NCI-H69 (cell line): Measurements from ENCODE around the gene AOC3.
"Not testable (repeated sequence)": the region's sequence is repeated elsewhere in the genome, so short reads cannot be mapped to it uniquely, and the experiment has no call there.

Experiments used
- DNase-seq: peaks from one replicate; lab custom pipeline; 2025; lab: John Stamatoyannopoulos, UW

Gene AOC3

DNA sequence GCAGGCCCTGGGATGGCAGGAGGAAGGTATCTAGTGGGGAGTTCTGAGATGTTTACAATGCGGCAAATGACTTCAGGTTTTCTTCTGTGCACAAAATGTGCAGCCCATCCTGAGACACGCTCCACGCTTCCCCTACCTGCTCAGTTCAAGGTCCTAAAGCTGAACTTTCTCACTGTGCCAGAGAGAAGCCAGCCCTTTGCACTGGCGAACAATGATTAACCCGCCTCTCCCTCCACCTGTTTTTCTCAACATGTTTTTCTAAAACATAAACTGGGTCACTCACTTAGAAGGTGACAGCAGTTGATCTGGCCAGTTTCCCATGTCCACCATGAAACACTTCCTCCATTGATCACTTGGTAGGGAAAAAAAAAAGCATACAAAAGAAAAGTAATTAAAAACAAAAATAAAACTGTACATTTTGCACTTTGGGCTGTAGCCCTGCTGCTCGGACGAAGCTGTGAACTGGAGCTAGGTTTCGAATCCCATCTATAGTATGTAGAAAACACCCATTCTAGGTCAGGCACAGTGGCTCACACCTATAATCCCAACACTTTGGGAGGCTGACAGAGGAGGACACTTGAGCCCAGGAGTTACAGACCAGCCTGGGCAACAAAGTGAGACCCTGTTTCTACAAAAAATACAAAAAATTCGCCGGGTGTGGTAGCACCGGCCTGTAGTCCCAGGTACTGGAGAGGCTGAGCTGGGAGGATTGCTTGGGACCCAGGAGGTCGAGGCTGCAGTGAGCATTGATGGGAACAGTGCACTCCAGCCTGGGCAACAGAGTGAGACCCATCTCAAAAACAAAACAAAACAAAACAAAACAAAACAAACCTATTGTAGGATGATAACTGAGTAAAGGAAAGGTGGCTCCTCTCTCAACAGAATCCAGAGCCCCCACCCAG, 43.5 kb downstream of the AOC3 start:
- DNase-seq: no peak

DNA sequence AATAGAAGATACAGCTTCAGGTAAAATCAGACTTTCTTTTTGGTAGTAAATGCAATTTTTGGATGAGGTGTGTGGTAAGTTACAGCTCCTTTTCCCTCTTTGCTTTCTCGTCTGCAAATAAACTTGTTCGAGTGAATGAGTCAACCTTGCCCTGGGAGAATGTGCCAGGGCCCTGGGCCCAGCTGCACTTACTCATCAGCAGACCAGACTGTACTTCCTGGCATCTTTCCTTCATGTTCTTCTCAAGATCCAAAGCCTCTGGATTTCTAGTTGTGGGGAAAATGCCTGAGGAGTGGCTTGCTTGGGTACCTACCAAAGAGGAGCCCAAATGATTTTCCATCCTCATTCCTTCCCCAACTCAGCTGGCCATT, 44.2 kb downstream of the AOC3 start:
- DNase-seq: no peak

GRCh38 chr17:42898147-42898811, 47.3 kb downstream of the AOC3 start:
- no peak for DNase-seq

DNA sequence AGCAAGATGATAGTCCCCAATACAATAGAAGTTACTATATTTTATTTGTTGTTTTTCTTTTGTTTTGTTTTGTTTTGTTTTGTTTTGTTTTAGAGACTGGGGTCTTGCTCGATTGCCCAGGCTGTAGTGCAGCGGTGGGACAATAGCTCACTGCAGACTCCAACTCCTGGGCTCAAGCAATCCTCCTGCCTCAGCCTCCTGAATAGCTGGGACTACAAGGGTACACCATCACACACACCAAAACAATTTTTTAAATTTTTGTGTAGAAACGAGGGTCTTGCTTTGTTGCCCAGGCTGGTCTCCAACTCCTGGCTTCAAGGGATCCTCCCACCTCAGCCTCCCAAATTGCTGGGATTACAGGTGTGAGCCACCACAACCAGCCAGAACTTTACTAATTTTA, 49.0 kb downstream of the AOC3 start:
- DNase-seq: not testable (repeated sequence)

- DNase-seq: no peak
Measured at GRCh38 chr17:42900460-42901331, 49.7 kb downstream of the AOC3 start, which contains the start of gene G6PC1. Gene G6PC1, plus strand, starts transcription at chr17:42900799. Its CDS starts 78 bp downstream, at chr17:42900877.

- no peak for DNase-seq
Measured at GRCh38 chr17:42901535-42902229, 50.7 kb downstream of the AOC3 start.

DNA sequence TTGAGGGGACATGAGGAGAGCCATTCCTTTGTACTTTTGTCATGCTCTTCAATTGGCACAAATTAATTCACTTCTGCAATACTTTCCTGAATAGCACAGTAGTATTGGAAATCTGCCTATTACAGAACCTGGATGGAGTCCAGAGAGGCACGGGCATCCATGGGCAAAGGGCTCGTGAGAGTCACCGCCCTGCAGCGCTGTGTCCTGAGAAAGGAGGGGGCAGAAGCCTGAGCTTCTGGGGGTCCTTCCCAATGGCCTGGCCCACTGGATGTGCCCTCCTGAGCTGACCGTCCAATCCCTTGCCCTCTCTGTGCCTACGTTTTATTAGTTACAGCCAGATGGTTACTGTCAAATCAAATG, 53.1 kb downstream of the AOC3 start:
- DNase-seq: no peak

- DNase-seq: no peak
Measured at GRCh38 chr17:42906772-42907446, 55.9 kb downstream of the AOC3 start.
